K562 (cell line): Measurements from ENCODE around the gene HPSE2.

Source experiments
- CTCF ChIP-seq, 3 experiments: IDR thresholded peaks in 2 of 3; conservative IDR thresholded peaks in 1 of 3; 2 replicates each; pipeline ENCODE4 v1.5.1; 2011 to 2012; ENCODE audit warnings: low read length in 3 of 3, mild to moderate bottlenecking in 3 of 3, control low read depth in 2 of 3, improper control_type of control experiment in 1 of 3, inconsistent platforms in 1 of 3, low read depth in 1 of 3, mixed read lengths in 1 of 3, moderate library complexity in 1 of 3; ENCODE audit not compliant: insufficient read depth in 2 of 3
- THRAP3 ChIP-seq: fragments of 450-650 bp; IDR thresholded peaks from 2 replicates; pipeline ENCODE4 v1.6.1; 2016; ENCODE audit warnings: mild to moderate bottlenecking, inconsistent platforms, borderline replicate concordance
- YY1 ChIP-seq, 3 experiments: IDR thresholded peaks; 2 replicates each; pipeline ENCODE4 v1.6.1; 2011; ENCODE audit warnings: low read length in 2 of 3, mild to moderate bottlenecking in 2 of 3, moderate library complexity in 2 of 3, borderline replicate concordance in 1 of 3, control low read depth in 1 of 3, low read depth in 1 of 3; ENCODE audit not compliant: insufficient read depth in 3 of 3, insufficient replicate concordance in 2 of 3, control insufficient read depth in 1 of 3, insufficient read length in 1 of 3; ENCODE audit errors: extremely low read depth in 1 of 3
- ZBTB34 ChIP-seq: fragments of 250-450 bp; sonication (Bioruptor Pico); IDR thresholded peaks from 2 replicates; pipeline ENCODE4 v1.8.0; 2021; ENCODE audit warnings: mild to moderate bottlenecking, moderate library complexity

GRCh38 chr10:98517672-98518071, 718.0 kb downstream of the HPSE2 start:
- TF ChIP-seq YY1 (IDR thresholded peaks at IDR 0.05; ENCODE audit: borderline replicate concordance in 1 of 3, control insufficient read depth in 1 of 3, extremely low read depth in 1 of 3, insufficient read depth in 3 of 3, insufficient read length in 1 of 3, insufficient replicate concordance in 2 of 3, low read depth in 1 of 3, low read length in 2 of 3) (no peak), THRAP3 (no peak), CTCF (IDR thresholded peaks at IDR 0.05 in 2 of 3, conservative IDR thresholded peaks at IDR 0.05 in 1 of 3; ENCODE audit: insufficient read depth in 2 of 3, low read depth in 1 of 3, low read length in 3 of 3) (no peak), ZBTB34 (CRISPR knock-in tag) (no peak)
